HCT116 (cell line): Measurements from ENCODE around the gene MRPS34. TPM values are rescaled to one million over a fixed set of nuclear protein-coding genes. Genes with fewer than 3 reads are reported as not detected.

Source experiments
- ATAC-seq: fragments of 200-7000 bp; cut with Tn5 transposase; 2 replicates; pipeline ENCODE4 v1.9.1; 2020; ENCODE audit warnings: mild to moderate bottlenecking, moderate library complexity
- BruUV-seq: library from RNA; stranded (reverse); fragments of 400-500 nt; replicated peaks from 2 replicates; lab custom pipeline; 2021; lab: Mats Ljungman, UMichigan
- CTCF ChIA-PET: fragments of 300-600 bp; sonication (Branson Sonifier 250); formaldehyde crosslinking; loops from one replicate; lab custom pipeline; 2021; ENCODE audit warnings: antibody characterized with exemption; lab: Charles Lee
- POLR2A ChIA-PET: fragments of 300-600, 350-600 bp; sonication (Branson Sonifier 250); formaldehyde crosslinking; loops from one replicate; lab custom pipeline; 2021; ENCODE audit warnings: antibody characterized with exemption; lab: Charles Lee
- RAD21 ChIA-PET, 2 experiments: fragments of 300-600 bp; sonication (Branson Sonifier 250); formaldehyde crosslinking; loops; one replicate each; lab custom pipeline; 2023; ENCODE audit warnings: low total read pairs in 2 of 2; ENCODE audit not compliant: uncharacterized antibody in 2 of 2, unreplicated experiment in 2 of 2, low non-redundant PET in 1 of 2; lab: Charles Lee
- DNase-seq: peaks from one replicate; pipeline ENCODE4 v3.0.0-alpha.2; 2010; ENCODE audit warnings: low read depth, low spot score
- H2AFZ ChIP-seq: fragments of 200-600 bp; shearing (Covaris generic), sonication (generic); 2 replicates; pipeline ENCODE4 v1.6.1; 2017; ENCODE audit warnings: low read depth, mixed run types, mixed read lengths, antibody characterized with exemption, low read length; ENCODE audit not compliant: poor library complexity, severe bottlenecking
- H3K27ac ChIP-seq: 2 replicates; pipeline ENCODE4 v1.5.1; 2012; ENCODE audit warnings: low read depth, low read length
- H3K27me3 ChIP-seq: fragments of 200-600 bp; sonication (generic); 2 replicates; pipeline ENCODE4 v1.6.1; 2016; ENCODE audit warnings: mixed run types, low read length, mixed read lengths; ENCODE audit not compliant: insufficient read depth
- H3K36me3 ChIP-seq, 2 experiments: fragments of 200-500 bp in 1 of 2; fragments of 200-600 bp in 1 of 2; sonication (Bioruptor generic) in 1 of 2; sonication (generic) in 1 of 2; 2 replicates each; pipeline versions ENCODE4 v1.5.1 to v1.6.1; 2014 to 2016; ENCODE audit warnings: low read length in 2 of 2, inconsistent platforms in 1 of 2, mixed read lengths in 1 of 2, mixed run types in 1 of 2; ENCODE audit not compliant: insufficient read depth in 2 of 2, control insufficient read depth in 1 of 2
- H3K4me1 ChIP-seq, 2 experiments: fragments of 200-600 bp in 1 of 2; sonication (generic) in 1 of 2; 2 replicates each; pipeline versions ENCODE4 v1.5.1 to v1.6.1; 2012 to 2017; ENCODE audit warnings: low read length in 2 of 2, inconsistent platforms in 1 of 2, mild to moderate bottlenecking in 1 of 2, mixed read lengths in 1 of 2, mixed run types in 1 of 2, moderate library complexity in 1 of 2; ENCODE audit not compliant: insufficient read depth in 2 of 2, control insufficient read depth in 1 of 2
- H3K4me2 ChIP-seq: fragments of 200-600 bp; sonication (generic); 2 replicates; pipeline ENCODE4 v1.6.1; 2017; ENCODE audit warnings: mixed run types, low read length, mixed read lengths
- H3K4me3 ChIP-seq, 2 experiments: fragments of 200-600 bp in 1 of 2; sonication (generic) in 1 of 2; replicated peaks in 1 of 2; 2 replicates each; pipeline ENCODE4 v1.5.1; 2011 to 2016; ENCODE audit warnings: low read length in 2 of 2, control low read depth in 1 of 2, low read depth in 1 of 2, mild to moderate bottlenecking in 1 of 2, mixed read lengths in 1 of 2, mixed run types in 1 of 2
- H3K79me2 ChIP-seq: fragments of 200-600 bp; sonication (generic); 2 replicates; pipeline ENCODE4 v1.6.1; 2017; ENCODE audit warnings: mild to moderate bottlenecking, mixed run types, low read length, moderate library complexity, mixed read lengths; ENCODE audit not compliant: insufficient read depth
- H3K9ac ChIP-seq: fragments of 200-600 bp; sonication (generic); 2 replicates; pipeline ENCODE4 v1.6.1; 2016; ENCODE audit warnings: low read length, mixed read lengths
- H3K9me2 ChIP-seq: fragments of 200-600 bp; sonication (generic), shearing (Covaris generic); 2 replicates; pipeline ENCODE4 v1.6.1; 2017; ENCODE audit warnings: mixed run types, mild to moderate bottlenecking, moderate library complexity; ENCODE audit not compliant: insufficient read depth
- H3K9me3 ChIP-seq, 2 experiments: fragments of 200-500 bp in 1 of 2; fragments of 200-600 bp in 1 of 2; sonication (Bioruptor generic) in 1 of 2; sonication (generic) in 1 of 2; 2 replicates each; pipeline ENCODE4 v1.6.1; 2014 to 2017; ENCODE audit warnings: low read length in 2 of 2, mixed read lengths in 2 of 2, inconsistent platforms in 1 of 2, low read depth in 1 of 2, mild to moderate bottlenecking in 1 of 2, mixed run types in 1 of 2, moderate library complexity in 1 of 2; ENCODE audit not compliant: control insufficient read depth in 1 of 2, insufficient read depth in 1 of 2
- H4K20me1 ChIP-seq: fragments of 200-600 bp; sonication (generic), shearing (Covaris generic); 2 replicates; pipeline ENCODE4 v1.6.1; 2017; ENCODE audit warnings: mixed run types, mild to moderate bottlenecking, moderate library complexity; ENCODE audit not compliant: insufficient read depth
- CEBPB ChIP-seq: IDR thresholded peaks from 2 replicates; pipeline ENCODE4 v1.6.1; 2012; ENCODE audit warnings: low read depth
- EGR1 ChIP-seq: IDR thresholded peaks from 2 replicates; pipeline ENCODE4 v1.6.1; 2012; ENCODE audit warnings: low read depth
- EZH2 ChIP-seq: fragments of 200-600 bp; sonication (generic); IDR thresholded peaks from 2 replicates; pipeline ENCODE4 v1.6.1; 2017; ENCODE audit warnings: antibody characterized with exemption, mixed run types
- EZH2phosphoT487 ChIP-seq: fragments of 200-600 bp; IDR thresholded peaks from 2 replicates; pipeline ENCODE4 v1.6.1; 2018; ENCODE audit warnings: antibody characterized with exemption, borderline replicate concordance
- FOSL1 ChIP-seq: IDR thresholded peaks from 2 replicates; pipeline ENCODE4 v1.6.1; 2012; ENCODE audit warnings: low read depth
- JUND ChIP-seq: IDR thresholded peaks from 2 replicates; pipeline ENCODE4 v1.6.1; 2012
- MAX ChIP-seq: IDR thresholded peaks from 2 replicates; pipeline ENCODE4 v1.6.1; 2012
- POLR2A ChIP-seq: IDR thresholded peaks from 2 replicates; pipeline ENCODE4 v1.7.0; 2011; ENCODE audit warnings: borderline replicate concordance; ENCODE audit not compliant: insufficient read depth, insufficient read length; ENCODE audit errors: extremely low read depth
- POLR2AphosphoS5 ChIP-seq: IDR thresholded peaks from 2 replicates; pipeline ENCODE4 v1.6.1; 2011; ENCODE audit warnings: mild to moderate bottlenecking, low read depth, low read length, moderate library complexity
- RAD21 ChIP-seq: IDR thresholded peaks from 2 replicates; pipeline ENCODE4 v1.6.1; 2012; ENCODE audit warnings: low read depth, mild to moderate bottlenecking
- REST ChIP-seq: IDR thresholded peaks from 2 replicates; pipeline ENCODE4 v1.6.1; 2012; ENCODE audit warnings: low read depth
- SRF ChIP-seq: IDR thresholded peaks from 2 replicates; pipeline ENCODE4 v1.6.1; 2012; ENCODE audit warnings: low read depth
- TCF7L2 ChIP-seq: IDR thresholded peaks from 2 replicates; pipeline ENCODE4 v1.7.0; 2011; ENCODE audit warnings: borderline replicate concordance, inconsistent platforms; ENCODE audit not compliant: insufficient read depth, insufficient read length; ENCODE audit errors: extremely low read depth
- YY1 ChIP-seq: IDR thresholded peaks from 2 replicates; pipeline ENCODE4 v1.6.1; 2011; ENCODE audit warnings: low read length, low read depth, moderate library complexity, mild to moderate bottlenecking; ENCODE audit not compliant: insufficient replicate concordance; ENCODE audit errors: extremely low read depth
- ZBTB33 ChIP-seq: IDR thresholded peaks from 2 replicates; pipeline ENCODE4 v1.6.1; 2011; ENCODE audit warnings: mild to moderate bottlenecking, low read length, moderate library complexity; ENCODE audit not compliant: insufficient replicate concordance; ENCODE audit errors: extremely low read depth
- ZFX ChIP-seq: fragments of 450-650 bp; IDR thresholded peaks from 2 replicates; pipeline ENCODE4 v1.6.1; 2017
- ZNF274 ChIP-seq: fragments of 200-500 bp; sonication (Bioruptor generic); IDR thresholded peaks from 2 replicates; pipeline ENCODE4 v1.6.1; 2014; ENCODE audit warnings: mild to moderate bottlenecking, low read depth, low read length, inconsistent platforms
- intact Hi-C: fragments of 100-400 bp; cut with micrococcal nuclease; formaldehyde crosslinking; loops from 2 replicates; pipeline ENCODE4 v1.10.0; 2022
- total RNA-seq: library from RNA; stranded (reverse); gene quantifications from one replicate; pipeline ENCODE4 v1.2.1, GENCODE V29; 2021; ENCODE audit not compliant: unreplicated experiment

The MRPS34 gene
- total RNA-seq, 1 experiment from 2014 or later, result 200 TPM

- Histone ChIP-seq H3K9me2 (no peaks in the 10 kb centered on the region), H3K4me2 (peak within 1 kb of the TSS; percentile 100), H3K27me3 (no peaks in the 10 kb centered on the region), H3K4me3 (peak within 1 kb of the TSS; percentile 88 to 97), H3K79me2 (peaks cover 52% of the 10 kb centered on the region), H2AFZ (no peak within 1 kb of the TSS), H4K20me1 (peaks cover 5% of the 10 kb centered on the region; the same call in 1 of the 2 replicates), H3K9me3 (no peaks in the 10 kb centered on the region), H3K4me1 (peaks cover 14 to 29% of the 10 kb centered on the region in 2 experiments), H3K36me3 (peaks cover 0 to 8% of the 10 kb centered on the region in 2 experiments; a peak in 2 of 4 replicates), H3K9ac (peak within 1 kb of the TSS; percentile 93), H3K27ac (peak within 1 kb of the TSS; percentile 95)
- POLR2A ChIA-PET, result interaction anchor here (1.0 to 3.5 kb wide), 2 partner anchors 11 to 48 kb away, joined by 3 to 23 read pairs; partner anchors contain the start of genes NUBP2 and SPSB3
- TF ChIP-seq RAD21, result no peak
- TF ChIP-seq YY1, result peak; percentile 32
- TF ChIP-seq CEBPB, result no peak
- TF ChIP-seq SRF, result no peak
- no peak for TF ChIP-seq EZH2
- no peak for TF ChIP-seq JUND
- TF ChIP-seq ZFX, result peak; percentile 60
- no peak for TF ChIP-seq EGR1
- TF ChIP-seq FOSL1, result no peak
- TF ChIP-seq ZNF274, result no peak
- TF ChIP-seq ZBTB33, result no peak
- TF ChIP-seq TCF7L2, result no peak
- TF ChIP-seq MAX, result no peak
- TF ChIP-seq POLR2AphosphoS5, result peak; percentile 66
- peak; percentile 48 for TF ChIP-seq POLR2A
- no peak for TF ChIP-seq EZH2phosphoT487
- no peak for TF ChIP-seq REST
- RAD21 ChIA-PET, result no interaction called here
- CTCF ChIA-PET, result interaction anchor here (1.4 to 1.9 kb wide), 2 partner anchors 11 to 66 kb away, joined by 4 to 13 read pairs; partner anchors contain the start of genes MAPK8IP3, NUBP2 and SPSB3
- peak; percentile 43 for ATAC-seq
- no TSS peak for BruUV-seq
- no peak for DNase-seq
- intact Hi-C loops, result no loop called here
These were observed 1.6 kb downstream of the MRPS34 start, which contains the start of gene NME3 for GRCh38 chr16:1771188-1771863. NME3 (minus strand) TSS chr16:1771543; CDS start chr16:1771534, 9 bp downstream.
